HPDE6-E6E7 (cell line): ENCODE measurements around the gene NR1D2.
"Not testable (repeated sequence)": the region's sequence is repeated elsewhere in the genome, so short reads cannot be mapped to it uniquely, and the experiment has no call there.

Experiments used
- DNase-seq: peaks from one replicate; pipeline ENCODE4 v3.0.0; 2011; ENCODE audit warnings: missing footprints; ENCODE audit errors: extremely low spot score

Gene NR1D2

GRCh38 chr3:24004171-24004938, 59.3 kb downstream of the NR1D2 start:
- DNase-seq, result no peak

- DNase-seq, result no peak
These were observed 60.6 kb downstream of the NR1D2 start for GRCh38 chr3:24005669-24006068.

GRCh38 chr3:24010834-24011233, 65.7 kb downstream of the NR1D2 start:
- DNase-seq, result not testable (repeated sequence)

GRCh38 chr3:24012589-24013269, 67.6 kb downstream of the NR1D2 start:
- no peak for DNase-seq

- DNase-seq, result no peak
These were observed 72.2 kb downstream of the NR1D2 start for GRCh38 chr3:24017305-24017704.

GRCh38 chr3:24018784-24019570, 73.9 kb downstream of the NR1D2 start:
- no peak for DNase-seq

GRCh38 chr3:24019585-24019984, 74.5 kb downstream of the NR1D2 start:
- no peak for DNase-seq

- DNase-seq, result no peak
These were observed 75.1 kb downstream of the NR1D2 start for GRCh38 chr3:24020036-24020691.

GRCh38 chr3:24023197-24023596, 78.1 kb downstream of the NR1D2 start:
- DNase-seq, result no peak

- no peak for DNase-seq
These were observed 80.7 kb downstream of the NR1D2 start for GRCh38 chr3:24025805-24026204.

GRCh38 chr3:24026665-24027064, 81.6 kb downstream of the NR1D2 start:
- DNase-seq, result not testable (repeated sequence)

- DNase-seq, result no peak
These were observed 82.9 kb downstream of the NR1D2 start for GRCh38 chr3:24027946-24028345.
